ENCODE data around the gene ACADS. TPM values are rescaled to one million over a fixed set of nuclear protein-coding genes. Genes with fewer than 3 reads are reported as not detected.

The ACADS gene
- total RNA-seq, 2 donors from 2014 or later, result 58.6 to 92.6 TPM

DNA sequence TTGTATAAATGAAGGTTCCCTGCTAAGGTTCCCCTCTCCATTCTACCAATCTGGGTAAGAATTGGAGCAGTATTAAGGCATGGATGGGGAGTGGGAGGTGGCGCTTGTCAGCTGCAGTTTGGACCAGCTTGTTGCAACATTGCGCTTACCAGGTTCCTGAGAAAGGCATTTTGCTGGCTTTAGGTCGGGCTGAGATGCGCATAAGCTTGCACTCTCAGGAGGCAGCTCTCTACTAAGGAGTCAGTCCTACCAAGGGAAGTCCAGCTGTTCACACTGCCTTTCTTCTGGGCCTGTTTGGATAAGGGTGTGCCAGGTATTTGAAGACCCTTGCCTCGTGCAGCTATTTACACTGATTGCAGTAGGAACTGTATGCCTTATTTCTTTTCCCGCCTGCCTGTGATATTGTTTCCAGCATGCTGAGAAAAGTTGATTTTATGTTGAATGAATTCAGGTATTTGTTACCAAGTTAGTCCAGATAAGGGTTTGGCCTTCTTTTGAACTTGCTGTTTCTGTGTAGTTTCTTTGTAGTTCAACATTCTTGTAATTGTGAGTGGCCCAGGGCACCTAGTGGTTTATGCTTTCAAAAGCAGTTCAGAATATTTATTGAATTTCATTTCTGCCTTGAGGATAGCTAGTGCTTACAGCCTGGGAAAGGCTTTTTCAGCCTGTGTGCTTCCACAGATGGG is 36.1 kb upstream of the ACADS start:
- H3K4me3 ChIP-seq, result peak overlapping the region; percentile 90 to 99
- peak overlapping the region; percentile 89 to 90 for H3K27ac ChIP-seq
- TF ChIP-seq, protein P1, sequence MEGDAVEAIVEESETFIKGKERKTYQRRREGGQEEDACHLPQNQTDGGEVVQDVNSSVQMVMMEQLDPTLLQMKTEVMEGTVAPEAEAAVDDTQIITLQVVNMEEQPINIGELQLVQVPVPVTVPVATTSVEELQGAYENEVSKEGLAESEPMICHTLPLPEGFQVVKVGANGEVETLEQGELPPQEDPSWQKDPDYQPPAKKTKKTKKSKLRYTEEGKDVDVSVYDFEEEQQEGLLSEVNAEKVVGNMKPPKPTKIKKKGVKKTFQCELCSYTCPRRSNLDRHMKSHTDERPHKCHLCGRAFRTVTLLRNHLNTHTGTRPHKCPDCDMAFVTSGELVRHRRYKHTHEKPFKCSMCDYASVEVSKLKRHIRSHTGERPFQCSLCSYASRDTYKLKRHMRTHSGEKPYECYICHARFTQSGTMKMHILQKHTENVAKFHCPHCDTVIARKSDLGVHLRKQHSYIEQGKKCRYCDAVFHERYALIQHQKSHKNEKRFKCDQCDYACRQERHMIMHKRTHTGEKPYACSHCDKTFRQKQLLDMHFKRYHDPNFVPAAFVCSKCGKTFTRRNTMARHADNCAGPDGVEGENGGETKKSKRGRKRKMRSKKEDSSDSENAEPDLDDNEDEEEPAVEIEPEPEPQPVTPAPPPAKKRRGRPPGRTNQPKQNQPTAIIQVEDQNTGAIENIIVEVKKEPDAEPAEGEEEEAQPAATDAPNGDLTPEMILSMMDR (IDR thresholded peaks at IDR 0.05), result no peak
- no peak for DNase-seq (ENCODE audit: low spot score)
- peaks cover 0 to 64% of the 10 kb centered on the region in 2 donors for H3K4me1 ChIP-seq
- peaks cover 7% of the 10 kb centered on the region for H3K36me3 ChIP-seq
- H3K27me3 ChIP-seq, result no peaks in the 10 kb centered on the region
- no peaks in the 10 kb centered on the region for H3K9me3 ChIP-seq

- Histone ChIP-seq H3K27me3 (no peaks in the 10 kb centered on the region), H3K4me3 (no peak overlapping the region), H3K27ac (peak overlapping the region; percentile 89 to 90), H3K36me3 (peaks cover 12% of the 10 kb centered on the region), H3K4me1 (peaks cover 0 to 64% of the 10 kb centered on the region in 2 donors), H3K9me3 (no peaks in the 10 kb centered on the region)
- no peak for DNase-seq (ENCODE audit: low spot score)
- TF ChIP-seq, protein P1 (IDR thresholded peaks at IDR 0.05), result no peak
Observed at GRCh38 chr12:120690083-120690450, 35.6 kb upstream of the ACADS start.

- Histone ChIP-seq H3K27ac (peak overlapping the region; percentile 89 to 90), H3K4me1 (peaks cover 0 to 64% of the 10 kb centered on the region in 2 donors), H3K4me3 (no peak overlapping the region), H3K9me3 (no peaks in the 10 kb centered on the region), H3K36me3 (peaks cover 21% of the 10 kb centered on the region), H3K27me3 (no peaks in the 10 kb centered on the region)
- no peak for DNase-seq (ENCODE audit: low spot score)
- TF ChIP-seq, protein P1 (IDR thresholded peaks at IDR 0.05), result no peak
Observed at GRCh38 chr12:120690978-120691377, 34.6 kb upstream of the ACADS start.

- Histone ChIP-seq H3K36me3 (peaks cover 37% of the 10 kb centered on the region), H3K4me1 (peaks cover 0 to 75% of the 10 kb centered on the region in 2 donors), H3K4me3 (no peak overlapping the region), H3K27ac (no peak overlapping the region), H3K9me3 (no peaks in the 10 kb centered on the region), H3K27me3 (no peaks in the 10 kb centered on the region)
- no peak for DNase-seq (ENCODE audit: low spot score)
- TF ChIP-seq, protein P1 (IDR thresholded peaks at IDR 0.05), result no peak
Observed at GRCh38 chr12:120692524-120693033, 33.0 kb upstream of the ACADS start.

DNA sequence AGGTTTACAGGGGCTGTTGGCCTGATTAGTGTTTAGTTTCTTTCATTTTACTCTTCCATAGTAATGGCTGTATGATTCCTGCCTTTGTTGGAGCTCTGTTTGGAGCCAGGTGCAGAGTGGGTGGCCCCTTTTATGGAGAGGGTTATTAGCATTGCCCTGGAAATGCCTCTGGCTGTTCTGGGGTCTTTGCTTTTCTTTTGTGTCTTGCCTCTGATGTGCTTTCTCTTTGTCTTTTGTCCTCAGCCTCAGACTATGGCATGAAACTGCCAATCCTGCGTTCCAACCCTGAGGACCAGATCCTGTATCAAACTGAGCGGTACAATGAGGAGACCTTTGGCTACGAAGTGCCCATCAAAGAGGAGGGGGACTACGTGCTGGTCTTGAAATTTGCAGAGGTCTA is 31.8 kb upstream of the ACADS start:
- Histone ChIP-seq H3K4me1 (peaks cover 0 to 75% of the 10 kb centered on the region in 2 donors), H3K27me3 (no peaks in the 10 kb centered on the region), H3K27ac (no peak overlapping the region), H3K9me3 (no peaks in the 10 kb centered on the region), H3K36me3 (peaks cover 48% of the 10 kb centered on the region), H3K4me3 (no peak overlapping the region)
- DNase-seq (ENCODE audit: low spot score), result no peak
- TF ChIP-seq, protein P1 (IDR thresholded peaks at IDR 0.05), result no peak

All from right atrium auricular region (tissue), 2 donors.